CD4-positive, alpha-beta T cell treated with Interleukin-15 for 4 hours (primary cell): ENCODE data around the gene ARHGEF11.
"Not testable (repeated sequence)": the region's sequence is repeated elsewhere in the genome, so short reads cannot be mapped to it uniquely, and the experiment has no call there.

Experiments used
- DNase-seq: peaks from one replicate; pipeline ENCODE4 v3.0.0-alpha.2; 2020; ENCODE audit warnings: low spot score

Gene ARHGEF11, protein sequence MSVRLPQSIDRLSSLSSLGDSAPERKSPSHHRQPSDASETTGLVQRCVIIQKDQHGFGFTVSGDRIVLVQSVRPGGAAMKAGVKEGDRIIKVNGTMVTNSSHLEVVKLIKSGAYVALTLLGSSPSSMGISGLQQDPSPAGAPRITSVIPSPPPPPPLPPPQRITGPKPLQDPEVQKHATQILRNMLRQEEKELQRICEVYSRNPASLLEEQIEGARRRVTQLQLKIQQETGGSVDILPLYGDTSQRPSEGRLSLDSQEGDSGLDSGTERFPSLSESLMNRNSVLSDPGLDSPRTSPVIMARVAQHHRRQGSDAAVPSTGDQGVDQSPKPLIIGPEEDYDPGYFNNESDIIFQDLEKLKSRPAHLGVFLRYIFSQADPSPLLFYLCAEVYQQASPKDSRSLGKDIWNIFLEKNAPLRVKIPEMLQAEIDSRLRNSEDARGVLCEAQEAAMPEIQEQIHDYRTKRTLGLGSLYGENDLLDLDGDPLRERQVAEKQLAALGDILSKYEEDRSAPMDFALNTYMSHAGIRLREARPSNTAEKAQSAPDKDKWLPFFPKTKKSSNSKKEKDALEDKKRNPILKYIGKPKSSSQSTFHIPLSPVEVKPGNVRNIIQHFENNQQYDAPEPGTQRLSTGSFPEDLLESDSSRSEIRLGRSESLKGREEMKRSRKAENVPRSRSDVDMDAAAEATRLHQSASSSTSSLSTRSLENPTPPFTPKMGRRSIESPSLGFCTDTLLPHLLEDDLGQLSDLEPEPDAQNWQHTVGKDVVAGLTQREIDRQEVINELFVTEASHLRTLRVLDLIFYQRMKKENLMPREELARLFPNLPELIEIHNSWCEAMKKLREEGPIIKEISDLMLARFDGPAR (N-terminal part only)

DNA sequence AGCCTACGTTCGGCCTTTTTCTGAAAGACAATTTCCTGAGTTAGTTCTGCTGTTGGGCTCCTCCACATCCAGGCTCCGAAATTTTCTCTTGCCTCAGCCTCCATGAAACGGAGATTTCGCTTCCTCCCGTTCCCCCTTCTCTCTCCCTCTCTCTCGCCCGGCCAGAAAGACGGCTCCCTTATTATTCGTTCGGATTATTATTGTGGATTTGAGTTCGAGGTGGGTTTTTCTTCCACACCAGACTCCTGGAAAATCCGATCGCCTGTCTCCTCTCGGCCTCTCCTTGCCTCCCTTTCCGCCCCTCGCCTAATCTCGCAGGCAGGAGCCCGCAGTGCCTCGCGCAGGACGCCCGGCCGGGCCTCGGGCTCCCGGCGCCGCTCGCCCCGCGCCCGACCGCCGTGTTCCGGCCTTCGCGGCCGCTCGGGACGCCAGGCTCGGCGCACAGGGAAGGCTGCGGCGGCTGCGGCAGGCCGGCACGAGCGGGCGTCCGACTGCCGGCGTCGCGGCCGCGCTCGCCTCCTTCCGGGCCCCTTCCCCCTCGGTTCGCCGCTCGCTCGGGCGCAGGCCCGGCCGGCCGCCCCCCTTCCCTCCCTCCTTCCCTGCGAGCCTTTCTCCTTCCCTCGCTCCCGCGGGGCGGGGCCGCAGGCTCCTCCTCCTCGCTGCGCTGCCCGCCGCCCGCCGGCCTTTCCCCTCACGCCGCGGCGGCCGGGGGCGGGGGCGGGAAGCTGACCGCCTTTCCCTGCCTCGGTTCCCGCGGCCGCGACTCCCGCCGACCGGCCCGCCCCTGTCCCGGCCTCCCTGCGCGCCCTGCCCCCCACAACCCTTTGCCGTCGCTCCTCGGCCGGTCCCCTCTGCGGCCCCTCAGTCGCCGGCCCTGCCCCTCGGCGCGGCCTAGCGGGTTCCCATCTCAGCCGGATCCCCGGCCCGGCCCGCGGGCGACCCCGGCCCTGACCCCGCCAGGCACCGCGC is at the start of gene ARHGEF11:
Gene ARHGEF11 (minus strand): TSS at position 493 of the 969 bp plus-strand sequence. CDS start 1,412 bp downstream, outside the sequence.
- no peak for DNase-seq

- no peak for DNase-seq
Measured at GRCh38 chr1:157095091-157095490, 49.5 kb upstream of the ARHGEF11 start.

DNA sequence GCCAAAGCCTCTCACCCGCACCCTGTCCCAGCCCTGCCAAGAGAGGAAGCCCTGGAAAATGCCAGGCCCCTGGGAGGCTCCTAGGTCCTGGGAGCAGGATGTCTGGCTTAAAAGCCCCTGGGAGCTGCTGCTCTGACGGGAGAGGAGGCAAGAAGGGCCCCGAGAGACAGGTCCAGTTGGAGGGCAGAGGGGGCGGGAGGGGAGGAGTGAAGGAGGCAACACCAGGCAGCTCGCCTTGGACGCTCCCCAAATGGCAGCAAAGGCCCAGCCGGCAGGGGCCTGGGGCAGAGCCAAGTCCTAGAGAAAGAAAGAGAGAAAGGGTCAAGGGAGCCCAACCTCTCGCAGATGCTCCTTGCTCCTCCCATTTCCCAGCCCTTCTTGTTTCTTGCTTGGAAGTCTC is 47.3 kb upstream of the ARHGEF11 start:
- no peak for DNase-seq

DNA sequence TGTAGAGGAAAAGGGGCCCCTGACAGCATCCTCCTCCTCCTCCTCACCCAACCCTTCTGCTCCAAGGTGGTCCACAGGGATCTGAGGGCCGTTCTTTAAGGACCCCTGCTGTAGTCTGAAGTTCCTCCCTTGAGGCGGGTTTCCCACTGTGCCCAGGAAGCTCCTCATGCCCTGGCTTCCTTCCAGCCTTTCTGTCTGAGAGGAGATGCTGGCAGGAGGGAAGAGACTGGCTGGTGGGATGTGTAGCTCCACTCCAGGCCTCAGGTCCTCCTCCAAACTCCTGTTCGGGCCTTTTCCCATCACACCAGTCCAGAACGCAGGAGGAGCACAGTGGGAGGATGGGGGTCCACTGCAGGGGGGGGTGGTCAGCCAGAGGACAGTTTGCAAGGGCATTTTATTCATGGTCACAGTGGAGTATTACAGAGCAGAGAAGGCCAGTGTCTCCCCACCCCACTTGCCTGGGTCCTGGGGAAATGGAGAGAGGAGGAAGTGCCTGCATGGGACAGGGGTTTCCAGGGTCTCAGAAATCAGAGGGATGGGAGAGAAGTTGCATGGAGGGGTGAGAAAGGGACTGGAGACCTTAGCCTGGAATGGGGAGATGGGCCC is 46.2 kb upstream of the ARHGEF11 start:
- no peak for DNase-seq

GRCh38 chr1:157091186-157091585 is 45.6 kb upstream of the ARHGEF11 start:
- DNase-seq = no peak

GRCh38 chr1:157090771-157091170 is 45.2 kb upstream of the ARHGEF11 start:
- DNase-seq = no peak

DNA sequence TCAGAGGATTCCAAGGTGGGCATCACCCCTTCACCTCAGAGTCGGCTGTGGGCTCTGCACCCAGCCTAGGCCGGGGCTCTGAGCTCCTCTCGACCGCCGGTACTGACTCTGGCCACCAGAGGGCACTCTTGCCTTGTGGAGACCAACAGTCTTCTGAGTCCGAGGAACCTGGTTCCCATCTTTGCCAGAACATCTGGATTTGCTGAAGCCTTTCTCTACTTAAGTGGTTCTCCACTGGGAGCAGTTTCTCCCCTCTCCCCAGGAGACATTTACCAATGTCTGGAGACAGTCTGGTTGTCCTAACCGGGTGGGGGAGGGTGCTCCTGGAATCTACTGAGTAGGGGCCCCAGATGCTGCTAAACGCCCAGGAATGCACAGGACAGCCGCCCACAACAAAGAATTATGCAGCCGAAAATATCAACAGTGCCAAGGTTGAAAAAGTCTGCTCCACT is 44.7 kb upstream of the ARHGEF11 start:
- peak; percentile 82 for DNase-seq

- DNase-seq = no peak
Measured at GRCh38 chr1:157089789-157090188, 44.2 kb upstream of the ARHGEF11 start.

GRCh38 chr1:157088607-157089006 is 43.1 kb upstream of the ARHGEF11 start:
- no peak for DNase-seq

DNA sequence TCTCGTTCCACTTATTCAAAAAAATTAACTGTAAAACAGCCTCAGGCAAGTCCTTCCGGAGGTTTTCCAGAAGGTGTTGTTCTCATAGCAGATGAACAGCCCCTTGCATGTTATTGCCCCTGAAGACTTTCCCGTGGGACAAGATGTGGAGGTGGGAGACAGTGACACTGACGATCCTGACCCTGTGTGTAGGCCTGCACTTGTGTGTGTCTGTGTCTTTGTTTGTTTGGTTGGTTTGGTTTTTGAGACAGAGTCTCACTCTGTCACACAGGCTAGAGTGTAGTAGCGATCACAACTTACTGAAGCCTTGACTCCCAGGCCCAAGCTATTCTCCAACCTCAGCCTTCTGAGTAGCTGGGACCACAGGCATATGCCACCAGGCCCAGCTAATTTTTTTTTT is 41.5 kb upstream of the ARHGEF11 start:
- no peak for DNase-seq

DNA sequence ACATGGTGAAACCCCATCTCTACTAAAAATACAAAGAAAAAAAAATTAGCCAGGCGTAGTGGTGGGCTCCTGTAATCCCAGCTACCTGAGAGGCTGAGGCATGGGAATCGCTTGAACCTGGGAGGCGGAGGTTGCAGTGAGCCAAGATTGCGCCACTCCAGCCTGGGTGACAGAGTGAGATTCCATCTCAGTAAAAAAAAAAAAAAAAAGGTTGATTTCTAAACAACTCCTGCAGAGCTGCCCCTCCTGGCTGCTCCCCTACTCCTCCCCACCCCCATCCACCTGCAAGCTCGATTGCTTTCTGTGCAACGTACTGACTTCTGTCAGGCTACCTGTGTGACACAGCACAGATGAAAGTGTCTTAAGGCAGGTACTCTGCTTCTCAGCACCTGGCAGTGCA is 40.8 kb upstream of the ARHGEF11 start:
- DNase-seq = no peak

GRCh38 chr1:157085421-157085820 is 39.9 kb upstream of the ARHGEF11 start:
- no peak for DNase-seq

DNA sequence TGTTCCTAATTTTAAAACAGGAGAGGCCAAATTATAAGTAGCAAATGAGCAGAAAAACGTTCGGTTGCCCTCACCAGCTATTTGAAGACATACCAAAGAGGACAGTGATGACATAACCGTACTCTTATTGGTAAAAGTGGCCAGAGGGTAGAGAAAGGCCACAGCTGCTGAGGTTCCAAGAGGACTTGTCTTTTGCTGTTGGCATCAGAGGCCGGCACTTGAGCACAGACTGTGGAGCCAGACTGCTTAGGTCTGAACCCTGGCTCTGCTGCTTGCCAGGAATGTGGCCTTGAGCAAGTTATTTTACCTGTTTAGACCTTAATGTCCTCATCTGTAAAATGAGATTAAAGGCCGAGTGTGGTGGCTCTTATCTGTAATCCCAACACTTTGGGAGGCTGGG is 39.2 kb upstream of the ARHGEF11 start:
- DNase-seq = no peak

DNA sequence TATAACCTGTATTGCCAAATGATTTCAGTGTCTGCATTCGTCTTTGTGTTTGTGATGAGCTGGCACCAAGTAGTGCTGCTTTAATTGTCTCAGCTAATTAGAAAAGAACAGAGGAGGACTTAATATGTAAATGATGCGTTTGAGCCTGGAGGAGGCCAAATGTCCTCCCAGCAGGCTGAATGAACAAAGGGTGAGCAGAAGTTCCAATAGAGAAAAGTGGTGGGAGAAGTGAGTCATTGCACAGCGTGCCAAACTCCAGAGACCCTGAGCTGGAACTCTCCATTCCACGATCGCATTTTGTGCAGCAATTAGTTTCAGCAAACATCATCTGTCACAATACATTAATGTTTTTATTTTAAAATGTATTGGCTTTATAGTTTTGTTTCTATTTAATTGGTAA is 36.2 kb upstream of the ARHGEF11 start:
- no peak for DNase-seq

GRCh38 chr1:157080714-157081113 is 35.2 kb upstream of the ARHGEF11 start:
- DNase-seq = no peak

- DNase-seq = no peak
Measured at GRCh38 chr1:157077394-157077793, 31.9 kb upstream of the ARHGEF11 start.

DNA sequence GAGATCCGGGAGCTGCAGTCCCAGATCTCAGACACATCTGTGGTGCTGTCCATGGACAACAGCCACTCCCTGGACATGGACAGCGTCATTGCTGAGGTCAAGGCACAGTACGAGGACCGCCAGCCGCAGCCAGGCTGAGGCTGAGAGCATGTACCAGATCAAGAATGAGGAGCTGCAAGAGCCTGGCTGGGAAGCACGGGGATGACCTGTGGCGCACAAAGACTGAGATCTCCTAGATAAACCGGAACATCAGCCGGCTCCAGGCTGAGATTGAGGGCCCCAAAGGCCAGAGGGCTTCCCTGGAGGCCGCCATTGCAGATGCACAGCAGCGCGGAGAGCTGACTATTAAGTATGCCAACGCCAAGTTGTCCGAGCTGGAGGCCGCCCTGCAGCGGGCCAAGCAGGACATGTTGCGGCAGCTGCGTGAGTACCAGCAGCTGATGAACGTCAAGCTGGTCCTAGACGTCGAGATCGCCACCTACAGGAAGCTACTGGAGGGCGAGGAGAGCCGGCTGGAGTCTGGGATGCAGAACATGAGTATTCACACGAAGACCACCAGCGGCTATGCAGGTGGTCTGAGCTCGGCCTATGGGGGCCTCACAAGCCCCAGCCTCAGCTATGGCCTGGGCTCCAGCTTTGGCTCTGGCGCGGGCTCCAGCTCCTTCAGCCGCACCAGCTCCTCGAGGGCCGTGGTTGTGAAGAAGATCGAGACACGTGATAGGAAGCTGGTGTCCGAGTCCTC is 28.6 kb upstream of the ARHGEF11 start:
- DNase-seq = peak; percentile 13

GRCh38 chr1:157069601-157070000 is 24.1 kb upstream of the ARHGEF11 start:
- DNase-seq = no peak

- not testable (repeated sequence) for DNase-seq
Measured at GRCh38 chr1:157059241-157059640, 13.7 kb upstream of the ARHGEF11 start.

- DNase-seq = no peak
Measured at GRCh38 chr1:157056269-157056668, 10.7 kb upstream of the ARHGEF11 start.

GRCh38 chr1:157055729-157056128 is 10.2 kb upstream of the ARHGEF11 start:
- DNase-seq = not testable (repeated sequence)
